Tibial nerve (tissue), 4 donors: Measurements from ENCODE around the gene DLX6.

Experiments used
- EP300 ChIP-seq, 2 donors: sonication (generic); formaldehyde crosslinking; IDR thresholded peaks; one replicate each; pipeline ENCODE4 v1.6.1; 2017; ENCODE audit warnings: antibody characterized with exemption in 2 of 2, mild to moderate bottlenecking in 1 of 2
- POLR2A ChIP-seq, 2 donors: fragments of 450-650 bp; IDR thresholded peaks; one replicate each; pipeline ENCODE4 v1.6.1; 2017; ENCODE audit warnings: antibody characterized with exemption in 2 of 2, mild to moderate bottlenecking in 2 of 2, moderate library complexity in 2 of 2
- TF ChIP-seq, protein P1 (sequence below), 5 experiments: fragments of 200-600 bp in 3 of 5; fragments of 450-650 bp in 2 of 5; sonication (generic) in 3 of 5; IDR thresholded peaks; one replicate each; pipeline ENCODE4 v1.5.1; 2016 to 2019; ENCODE audit warnings: antibody characterized with exemption in 5 of 5, mild to moderate bottlenecking in 3 of 5, moderate library complexity in 2 of 5

DNA sequence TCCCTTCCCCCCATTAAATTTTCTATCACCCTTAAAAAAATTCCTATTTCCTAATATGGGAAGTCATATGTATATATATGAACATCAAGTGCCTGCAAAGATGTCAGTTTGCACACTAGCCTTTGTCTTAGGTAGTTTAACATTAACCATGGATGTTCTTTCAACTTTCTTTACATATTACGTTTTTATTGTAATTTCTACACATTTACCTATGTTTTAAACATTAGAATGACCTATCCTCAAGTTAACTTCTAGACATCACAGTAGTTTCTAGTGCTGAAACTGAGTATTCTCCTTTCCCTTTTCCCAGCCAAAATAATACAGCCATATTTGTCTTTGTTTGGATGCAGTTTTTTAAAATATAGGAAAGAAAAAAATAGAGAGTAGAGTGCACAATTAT lies 5.8 kb downstream of the DLX6 start:
- TF ChIP-seq, protein P1, sequence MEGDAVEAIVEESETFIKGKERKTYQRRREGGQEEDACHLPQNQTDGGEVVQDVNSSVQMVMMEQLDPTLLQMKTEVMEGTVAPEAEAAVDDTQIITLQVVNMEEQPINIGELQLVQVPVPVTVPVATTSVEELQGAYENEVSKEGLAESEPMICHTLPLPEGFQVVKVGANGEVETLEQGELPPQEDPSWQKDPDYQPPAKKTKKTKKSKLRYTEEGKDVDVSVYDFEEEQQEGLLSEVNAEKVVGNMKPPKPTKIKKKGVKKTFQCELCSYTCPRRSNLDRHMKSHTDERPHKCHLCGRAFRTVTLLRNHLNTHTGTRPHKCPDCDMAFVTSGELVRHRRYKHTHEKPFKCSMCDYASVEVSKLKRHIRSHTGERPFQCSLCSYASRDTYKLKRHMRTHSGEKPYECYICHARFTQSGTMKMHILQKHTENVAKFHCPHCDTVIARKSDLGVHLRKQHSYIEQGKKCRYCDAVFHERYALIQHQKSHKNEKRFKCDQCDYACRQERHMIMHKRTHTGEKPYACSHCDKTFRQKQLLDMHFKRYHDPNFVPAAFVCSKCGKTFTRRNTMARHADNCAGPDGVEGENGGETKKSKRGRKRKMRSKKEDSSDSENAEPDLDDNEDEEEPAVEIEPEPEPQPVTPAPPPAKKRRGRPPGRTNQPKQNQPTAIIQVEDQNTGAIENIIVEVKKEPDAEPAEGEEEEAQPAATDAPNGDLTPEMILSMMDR (IDR thresholded peaks at IDR 0.05): no peak
- TF ChIP-seq POLR2A (IDR thresholded peaks at IDR 0.05) (no peak), EP300 (IDR thresholded peaks at IDR 0.05) (no peak)
